H1 (cell line): ENCODE data around the gene NCKIPSD. TPM values are rescaled to one million over a fixed set of nuclear protein-coding genes. Genes with fewer than 3 reads are reported as not detected.

Experiments used
- CTCF ChIA-PET: fragments of 300-600 bp; sonication (Branson Sonifier 250); formaldehyde crosslinking; loops from one replicate; lab custom pipeline; 2021; ENCODE audit not compliant: partially characterized antibody; lab: Charles Lee
- POLR2A ChIA-PET: fragments of 300-600 bp; sonication (Branson Sonifier 250); formaldehyde crosslinking; loops from one replicate; lab custom pipeline; 2021; ENCODE audit warnings: inconsistent platforms; ENCODE audit not compliant: partially characterized antibody; lab: Charles Lee
- DNase-seq, 2 experiments: peaks; one replicate each; pipeline versions ENCODE4 v3.0.0 to v3.0.0-alpha.2; 2010 to 2022; ENCODE audit warnings: low spot score in 2 of 2, low read depth in 1 of 2, mixed read lengths in 1 of 2
- FAIRE-seq: peaks from 2 replicates; lab custom pipeline; 2011; peaks lifted over from hg19 to GRCh38; lab: Jason Lieb, UNC
- H2AFZ ChIP-seq: 2 replicates; pipeline ENCODE4 v1.8.1; 2012; ENCODE audit warnings: low read length, inconsistent platforms
- H2AK5ac ChIP-seq: 2 replicates; pipeline ENCODE4 v1.6.1; 2013; ENCODE audit warnings: low read depth, low read length
- H2BK120ac ChIP-seq: replicated peaks from 2 replicates; pipeline ENCODE3; 2013; ENCODE audit warnings: low read depth, low read length, inconsistent platforms
- H2BK12ac ChIP-seq: 2 replicates; pipeline ENCODE4 v1.6.1; 2013; ENCODE audit warnings: low read depth, low read length
- H2BK15ac ChIP-seq: 2 replicates; pipeline ENCODE4 v1.6.1; 2013; ENCODE audit warnings: low read length
- H2BK20ac ChIP-seq: 2 replicates; pipeline ENCODE4 v1.6.1; 2013; ENCODE audit warnings: low read length
- H2BK5ac ChIP-seq: 2 replicates; pipeline ENCODE4 v1.6.1; 2013; ENCODE audit warnings: low read depth, low read length
- H3K14ac ChIP-seq: 2 replicates; pipeline ENCODE4 v1.6.1; 2013; ENCODE audit warnings: inconsistent platforms; ENCODE audit not compliant: insufficient read length
- H3K18ac ChIP-seq: 2 replicates; pipeline ENCODE4 v1.6.1; 2013; ENCODE audit warnings: low read length; ENCODE audit errors: extremely low read depth
- H3K23ac ChIP-seq: 2 replicates; pipeline ENCODE4 v1.6.1; 2013; ENCODE audit warnings: inconsistent platforms; ENCODE audit not compliant: insufficient read length
- H3K23me2 ChIP-seq: 2 replicates; pipeline ENCODE4 v1.6.1; 2013; ENCODE audit warnings: low read depth, low read length
- H3K27ac ChIP-seq: 2 replicates; pipeline ENCODE4 v1.6.1; 2011; ENCODE audit warnings: low read depth, low read length, inconsistent platforms
- H3K27me3 ChIP-seq, 4 experiments: replicated peaks in 1 of 4; 1 replicate in 1 of 4; 2 replicates in 3 of 4; pipeline versions ENCODE4 v1.6.1 to v1.8.1; 2011 to 2013; ENCODE audit warnings: low read length in 3 of 4, mild to moderate bottlenecking in 3 of 4, inconsistent platforms in 2 of 4, mixed read lengths in 2 of 4, moderate library complexity in 1 of 4; ENCODE audit not compliant: control insufficient read depth in 3 of 4, insufficient read depth in 3 of 4; ENCODE audit errors: extremely low read depth in 1 of 4
- H3K36me3 ChIP-seq, 4 experiments: 2 replicates each; pipeline versions ENCODE4 v1.6.1 to v1.8.1; 2011 to 2013; ENCODE audit warnings: mild to moderate bottlenecking in 4 of 4, low read length in 3 of 4, moderate library complexity in 2 of 4, control low read depth in 1 of 4, inconsistent platforms in 1 of 4; ENCODE audit not compliant: insufficient read depth in 4 of 4, control insufficient read depth in 2 of 4
- H3K4ac ChIP-seq: replicated peaks from 2 replicates; pipeline ENCODE3; 2013; ENCODE audit warnings: low read length, low read depth, mixed read lengths, inconsistent platforms; ENCODE audit not compliant: insufficient read length
- H3K4me1 ChIP-seq, 4 experiments: replicated peaks in 1 of 4; 1 replicate in 1 of 4; 2 replicates in 3 of 4; pipeline versions ENCODE4 v1.6.1 to v1.8.1; 2011 to 2013; ENCODE audit warnings: low read length in 3 of 4, inconsistent platforms in 2 of 4, mixed read lengths in 1 of 4; ENCODE audit not compliant: insufficient read depth in 4 of 4, control insufficient read depth in 3 of 4
- H3K4me2 ChIP-seq, 2 experiments: 2 replicates each; pipeline versions ENCODE4 v1.6.1 to v1.8.1; 2011 to 2013; ENCODE audit warnings: low read depth in 2 of 2, low read length in 2 of 2, control low read depth in 1 of 2, inconsistent platforms in 1 of 2, mild to moderate bottlenecking in 1 of 2; ENCODE audit not compliant: insufficient read depth in 1 of 2
- H3K4me3 ChIP-seq, 4 experiments: fragments of 200-600, 300-600 bp in 1 of 4; sonication (generic), shearing (Covaris generic), sonication (Bioruptor Twin) in 1 of 4; 2 replicates each; pipeline versions ENCODE4 v1.5.1 to v1.8.1; 2011 to 2016; ENCODE audit warnings: low read length in 4 of 4, low read depth in 3 of 4, control low read depth in 2 of 4, inconsistent platforms in 2 of 4, mild to moderate bottlenecking in 2 of 4, mixed read lengths in 1 of 4, moderate library complexity in 1 of 4; ENCODE audit not compliant: insufficient read depth in 2 of 4; ENCODE audit errors: extremely low read depth in 1 of 4
- H3K56ac ChIP-seq: replicated peaks from 2 replicates; pipeline ENCODE3; 2013; ENCODE audit warnings: low read depth, mild to moderate bottlenecking, mixed read lengths, low read length, inconsistent platforms; ENCODE audit not compliant: insufficient read length
- H3K79me1 ChIP-seq: 2 replicates; pipeline ENCODE4 v1.6.1; 2013; ENCODE audit warnings: low read depth, low read length, control low read depth
- H3K79me2 ChIP-seq, 2 experiments: 2 replicates each; pipeline versions ENCODE4 v1.6.1 to v1.8.1; 2012 to 2013; ENCODE audit warnings: low read length in 2 of 2, mild to moderate bottlenecking in 2 of 2, inconsistent platforms in 1 of 2; ENCODE audit not compliant: insufficient read depth in 2 of 2, control insufficient read depth in 1 of 2
- H3K9ac ChIP-seq, 4 experiments: replicated peaks in 1 of 4; 1 replicate in 1 of 4; 2 replicates in 3 of 4; pipeline versions ENCODE4 v1.6.1 to v1.8.1; 2011 to 2013; ENCODE audit warnings: low read depth in 3 of 4, low read length in 3 of 4, control low read depth in 2 of 4, mild to moderate bottlenecking in 2 of 4, moderate library complexity in 2 of 4, inconsistent platforms in 1 of 4; ENCODE audit errors: extremely low read depth in 1 of 4
- H3K9me3 ChIP-seq, 2 experiments: 2 replicates each; pipeline versions ENCODE4 v1.6.1 to v1.8.1; 2012 to 2013; ENCODE audit warnings: mild to moderate bottlenecking in 2 of 2, moderate library complexity in 2 of 2, control low read depth in 1 of 2, inconsistent platforms in 1 of 2, low read depth in 1 of 2, low read length in 1 of 2, mixed read lengths in 1 of 2; ENCODE audit not compliant: insufficient read depth in 2 of 2
- H4K20me1 ChIP-seq, 2 experiments: replicated peaks in 1 of 2; 2 replicates each; pipeline versions ENCODE3 to v1.8.1; 2011 to 2013; ENCODE audit warnings: inconsistent platforms in 2 of 2, low read length in 2 of 2, mild to moderate bottlenecking in 1 of 2; ENCODE audit not compliant: insufficient read depth in 2 of 2, control insufficient read depth in 1 of 2
- H4K5ac ChIP-seq: 2 replicates; pipeline ENCODE4 v1.6.1; 2013; ENCODE audit warnings: low read length, low read depth, mixed read lengths, inconsistent platforms; ENCODE audit not compliant: insufficient read length
- H4K8ac ChIP-seq: 2 replicates; pipeline ENCODE4 v1.8.0; 2013; ENCODE audit warnings: mild to moderate bottlenecking, moderate library complexity, low read length, inconsistent platforms; ENCODE audit not compliant: insufficient read depth; ENCODE audit errors: extremely low read depth
- H4K91ac ChIP-seq: replicated peaks from 2 replicates; pipeline ENCODE3; 2013; ENCODE audit warnings: low read length, mixed read lengths, inconsistent platforms; ENCODE audit not compliant: insufficient read length
- HDAC2 ChIP-seq, 2 experiments: fragments of 300-600 bp in 1 of 2; sonication (generic) in 1 of 2; IDR thresholded peaks; 2 replicates each; pipeline ENCODE4 v1.6.1; 2011 to 2012; ENCODE audit warnings: low read depth in 2 of 2, low read length in 2 of 2, mild to moderate bottlenecking in 2 of 2, moderate library complexity in 2 of 2, borderline replicate concordance in 1 of 2, inconsistent platforms in 1 of 2
- JUN ChIP-seq: IDR thresholded peaks from 2 replicates; pipeline ENCODE4 v1.6.1; 2011; ENCODE audit warnings: low read depth, mild to moderate bottlenecking, improper control_type of control experiment, low read length
- MAFK ChIP-seq: IDR thresholded peaks from 2 replicates; pipeline ENCODE4 v1.6.1; 2012; ENCODE audit warnings: low read depth, mild to moderate bottlenecking, improper control_type of control experiment, low read length
- SAP30 ChIP-seq: fragments of 300-600 bp; sonication (generic); IDR thresholded peaks from 2 replicates; pipeline ENCODE4 v1.7.1; 2012; ENCODE audit warnings: low read length, moderate library complexity, mild to moderate bottlenecking, inconsistent platforms; ENCODE audit not compliant: insufficient read depth, insufficient replicate concordance
- SIN3A ChIP-seq, 2 experiments: IDR thresholded peaks in 1 of 2; conservative IDR thresholded peaks in 1 of 2; 2 replicates each; pipeline ENCODE4 v1.6.1; 2011 to 2012; ENCODE audit warnings: low read length in 2 of 2, improper control_type of control experiment in 1 of 2, low read depth in 1 of 2, mild to moderate bottlenecking in 1 of 2
- TAF7 ChIP-seq: optimal IDR thresholded peaks from 2 replicates; pipeline ENCODE3; 2011; ENCODE audit warnings: low read depth, mild to moderate bottlenecking, inconsistent platforms, low read length, moderate library complexity, borderline replicate concordance
- TBP ChIP-seq: IDR thresholded peaks from 2 replicates; pipeline ENCODE4 v1.6.1; 2011; ENCODE audit warnings: low read depth, low read length, improper control_type of control experiment
- USF2 ChIP-seq: IDR thresholded peaks from 2 replicates; pipeline ENCODE4 v1.6.1; 2011; ENCODE audit warnings: low read length, improper control_type of control experiment
- WGBS, 2 experiments: shearing (Covaris generic) in 1 of 2; methylation state at CpG; one replicate each; pipeline versions ENCODE4 v1.1.6 to v1.1.7; 2013 to 2015; ENCODE audit warnings: low lambda C conversion rate in 2 of 2, mixed read lengths in 2 of 2, inconsistent platforms in 1 of 2, low coverage in 1 of 2, missing lambda C conversion rate in 1 of 2; ENCODE audit not compliant: insufficient replicate concordance in 2 of 2, insufficient coverage in 1 of 2, insufficient read length in 1 of 2; ENCODE audit errors: extremely low coverage in 1 of 2, missing lambda C conversion rate in 1 of 2; 5-methylcytosine and 5-hydroxymethylcytosine counted together
- polyA plus RNA-seq, 7 experiments: library from polyadenylated mRNA; depleted of rRNA in 3 of 7; stranded (reverse) in 5 of 7; unstranded in 2 of 7; fragments of >200 nt in 5 of 7; fragments of 200-250 nt in 2 of 7; gene quantifications; 1 replicate in 5 of 7; 2 replicates in 1 of 7; 4 replicates in 1 of 7; pipeline versions ENCODE4 v1.2.1 to v1.2.3, GENCODE V29; 2011 to 2013; ENCODE audit warnings: missing spikeins in 2 of 7, mixed read lengths in 2 of 7
- total RNA-seq: library from RNA; stranded (reverse); fragmentation: NEBNext Ultra II Directional; extraction: Animal tissue kit (Norgen Biotek cat#: 25700); gene quantifications from 2 replicates; pipeline ENCODE4 v1.2.1, GENCODE V29; 2021

NCKIPSD gene
- total and polyA plus RNA-seq, 2 of the 8 experiments (the other 6 are each of a cell fraction or from before 2014, with no cell fraction given): 34.7 to 91.8 TPM

- Histone ChIP-seq H3K4me3 (no peak overlapping the region), H3K4me2 (no peak overlapping the region), H2BK20ac (no peak overlapping the region), H2AK5ac (no peak overlapping the region), H3K18ac (no peak overlapping the region), H3K79me1 (peaks cover 8% of the 10 kb centered on the region), H3K9me3 (no peaks in the 10 kb centered on the region), H3K27me3 (no peaks in the 10 kb centered on the region), H4K8ac (no peak overlapping the region), H3K56ac (no peak overlapping the region), H4K5ac (no peak overlapping the region), H4K91ac (no peak overlapping the region), H3K4me1 (peaks cover 0 to 8% (median 3%) of the 10 kb centered on the region in 4 experiments; a peak in 3 of 7 replicates), H2BK15ac (no peak overlapping the region), H3K14ac (no peak overlapping the region), H2BK120ac (no peak overlapping the region), H3K23me2 (no peaks in the 10 kb centered on the region), H3K9ac (no peak overlapping the region), H3K36me3 (peaks cover 31 to 59% (median 46%) of the 10 kb centered on the region in 4 experiments), H2BK5ac (no peak overlapping the region), H3K4ac (no peak overlapping the region), H2BK12ac (no peak overlapping the region), H3K27ac (no peak overlapping the region), H3K23ac (no peak overlapping the region), H2AFZ (no peak overlapping the region), H4K20me1 (peaks cover 0 to 22% of the 10 kb centered on the region in 2 experiments), H3K79me2 (peaks cover 0 to 18% of the 10 kb centered on the region in 2 experiments; a peak in 2 of 4 replicates)
- WGBS, 2 experiments: 95% methylated on average over 18 of the region's 20 CpGs; no CpG with 5 or more reads in 1 of the 2 experiments
- ChIA-PET POLR2A (interaction anchor here (1.0 to 15.0 kb wide), 3 partner anchors 9 to 81 kb away, joined by 3 to 175 read pairs (median 4); partner anchors contain the start of gene CELSR3), CTCF (interaction anchor here (1.1 to 1.7 kb wide), 3 partner anchors 11 to 16 kb away, joined by 4 to 5 read pairs (median 4); no protein-coding TSS in a partner anchor)
- DNase-seq (no peak), FAIRE-seq (no peak)
- TF ChIP-seq SIN3A (conservative IDR thresholded peaks at IDR 0.05 in 1 of 2, IDR thresholded peaks at IDR 0.05 in 1 of 2; ENCODE audit: low read depth in 1 of 2, low read length in 2 of 2) (no peak), MAFK (no peak), HDAC2 (IDR thresholded peaks at IDR 0.05; ENCODE audit: borderline replicate concordance in 1 of 2, low read depth in 2 of 2, low read length in 2 of 2) (no peak), USF2 (no peak), JUN (no peak), SAP30 (no peak), TBP (no peak), TAF7 (no peak)
Observed at GRCh38 chr3:48679411-48680391, 6.0 kb downstream of the NCKIPSD start.
